ENCODE measurements around the gene SNX33.

The SNX33 gene

DNA sequence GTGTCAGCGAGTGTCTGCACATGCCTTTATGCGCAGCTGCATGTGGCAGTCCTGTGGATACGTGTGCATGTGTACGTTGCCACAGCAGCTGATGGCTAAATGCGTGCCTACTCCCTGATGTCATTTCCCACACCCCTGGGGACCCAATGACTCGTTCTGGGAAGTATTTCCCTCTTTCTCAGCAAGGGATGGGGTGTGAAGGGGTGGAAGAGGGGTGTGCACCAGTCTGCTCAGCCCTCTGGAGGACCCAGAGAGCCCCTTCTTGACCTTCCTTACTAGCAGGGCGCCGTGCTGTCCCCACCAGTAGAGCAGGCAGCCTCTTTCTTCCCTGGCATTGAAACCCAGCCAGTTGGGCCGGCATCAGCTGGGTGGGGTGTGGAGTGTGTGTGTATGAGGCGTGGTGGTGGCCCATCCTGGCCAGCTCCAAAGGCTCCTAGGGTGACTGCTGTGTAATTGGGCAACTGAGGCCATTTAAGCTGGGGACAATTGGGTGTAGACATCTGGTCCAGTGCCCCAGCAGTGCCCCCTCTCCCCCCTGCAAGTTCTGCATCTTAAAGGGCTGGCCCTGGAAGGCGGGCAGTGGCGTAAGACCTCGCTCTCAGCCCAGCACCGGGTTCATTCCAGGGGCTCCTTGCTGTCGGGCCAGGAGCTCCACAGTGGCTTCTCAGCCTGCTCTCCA, 19.2 kb downstream of the SNX33 start:
- H3K9ac ChIP-seq (ENCODE audit: low read length), result no peak overlapping the region
- H3K27ac ChIP-seq (ENCODE audit: low read depth, low read length), result no peak overlapping the region
- H3K4me3 ChIP-seq (ENCODE audit: low read depth, low read length), result no peak overlapping the region
- H3K27me3 ChIP-seq (ENCODE audit: control insufficient read depth, insufficient read depth, low read length), result no peaks in the 10 kb centered on the region
- H3K36me3 ChIP-seq (ENCODE audit: control insufficient read depth, insufficient read depth, low read length), result no peaks in the 10 kb centered on the region; the same call in 1 of the 2 replicates
- H3K9me3 ChIP-seq (ENCODE audit: control insufficient read depth, insufficient read depth, low read depth, low read length), result no peaks in the 10 kb centered on the region
- H3K4me1 ChIP-seq (ENCODE audit: control insufficient read depth, insufficient read depth, low read length), result peaks cover 6% of the 10 kb centered on the region

- Histone ChIP-seq H3K9ac (ENCODE audit: low read length) (no peak overlapping the region), H3K27ac (ENCODE audit: low read depth, low read length) (no peak overlapping the region), H3K27me3 (ENCODE audit: control insufficient read depth, insufficient read depth, low read length) (no peaks in the 10 kb centered on the region), H3K4me1 (ENCODE audit: control insufficient read depth, insufficient read depth, low read length) (peaks cover 26% of the 10 kb centered on the region), H3K9me3 (ENCODE audit: control insufficient read depth, insufficient read depth, low read depth, low read length) (no peaks in the 10 kb centered on the region), H3K4me3 (ENCODE audit: low read depth, low read length) (no peak overlapping the region), H3K36me3 (ENCODE audit: control insufficient read depth, insufficient read depth, low read length) (no peaks in the 10 kb centered on the region)
Observed at GRCh38 chr15:75669191-75669878, 21.6 kb downstream of the SNX33 start.

- no peak overlapping the region for H3K27ac ChIP-seq (ENCODE audit: low read depth, low read length)
- no peaks in the 10 kb centered on the region for H3K9me3 ChIP-seq (ENCODE audit: control insufficient read depth, insufficient read depth, low read depth, low read length)
- H3K9ac ChIP-seq (ENCODE audit: low read length), result no peak overlapping the region
Observed at GRCh38 chr15:75669879-75670212, 22.1 kb downstream of the SNX33 start.

DNA sequence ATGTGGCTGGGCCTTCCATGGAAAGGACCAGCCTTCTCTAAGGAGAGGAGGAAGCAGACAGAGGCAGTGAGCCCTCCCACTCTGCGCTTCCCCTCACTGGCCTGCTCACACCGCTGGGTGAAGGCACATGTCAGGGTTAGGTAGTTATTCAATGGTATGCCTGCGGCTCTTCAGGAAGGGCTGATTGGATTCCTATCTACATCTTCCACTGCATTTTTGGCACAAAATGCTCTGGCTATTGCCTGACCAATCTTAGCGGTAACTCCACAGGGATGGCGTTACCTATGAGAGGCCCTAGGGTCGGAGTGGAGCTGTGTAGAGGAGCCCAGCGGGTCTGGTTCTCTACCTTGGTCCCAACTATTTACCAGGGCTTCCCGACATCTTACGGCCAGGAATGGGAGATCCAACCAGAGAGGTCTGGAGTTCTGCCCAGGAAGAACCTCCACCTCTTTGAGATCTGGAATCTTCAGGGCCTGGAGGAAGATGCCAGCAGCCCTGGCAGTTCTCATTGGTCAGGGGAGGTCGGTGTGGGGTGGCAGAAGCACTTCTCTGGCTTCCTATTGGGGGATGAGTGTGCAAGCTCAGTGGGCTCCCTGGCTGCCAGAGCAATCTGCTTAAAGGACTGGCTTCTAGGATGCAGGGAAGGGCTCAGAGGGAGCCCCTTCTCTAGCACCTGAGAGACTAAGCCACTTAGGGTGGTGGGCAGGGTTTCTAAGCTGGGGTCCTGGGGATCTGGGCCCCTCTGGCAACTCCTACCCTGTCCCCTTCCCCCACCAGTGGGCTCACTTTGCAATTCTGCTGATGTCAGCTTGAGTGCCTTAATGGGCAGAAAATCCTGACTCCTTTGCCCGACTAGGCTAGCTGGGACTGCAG, 24.3 kb downstream of the SNX33 start:
- H3K9me3 ChIP-seq (ENCODE audit: control insufficient read depth, insufficient read depth, low read depth, low read length), result no peaks in the 10 kb centered on the region
- peak overlapping the region; percentile 20; the same call in 1 of the 2 replicates for H3K4me3 ChIP-seq (ENCODE audit: low read depth, low read length)
- peak overlapping the region; percentile 66 for H3K9ac ChIP-seq (ENCODE audit: low read length)
- peak overlapping the region; percentile 46; the same call in 1 of the 2 replicates for H3K27ac ChIP-seq (ENCODE audit: low read depth, low read length)
- H3K36me3 ChIP-seq (ENCODE audit: control insufficient read depth, insufficient read depth, low read length), result no peaks in the 10 kb centered on the region
- H3K27me3 ChIP-seq (ENCODE audit: control insufficient read depth, insufficient read depth, low read length), result no peaks in the 10 kb centered on the region
- peaks cover 26% of the 10 kb centered on the region for H3K4me1 ChIP-seq (ENCODE audit: control insufficient read depth, insufficient read depth, low read length)

More at GRCh38 chr15:75669879-75670212, 22.1 kb downstream of the SNX33 start:
- Histone ChIP-seq H3K4me3 (ENCODE audit: low read depth, low read length) (no peak overlapping the region), H3K27me3 (ENCODE audit: control insufficient read depth, insufficient read depth, low read length) (no peaks in the 10 kb centered on the region), H3K36me3 (ENCODE audit: control insufficient read depth, insufficient read depth, low read length) (no peaks in the 10 kb centered on the region), H3K4me1 (ENCODE audit: control insufficient read depth, insufficient read depth, low read length) (peaks cover 26% of the 10 kb centered on the region)

DNA sequence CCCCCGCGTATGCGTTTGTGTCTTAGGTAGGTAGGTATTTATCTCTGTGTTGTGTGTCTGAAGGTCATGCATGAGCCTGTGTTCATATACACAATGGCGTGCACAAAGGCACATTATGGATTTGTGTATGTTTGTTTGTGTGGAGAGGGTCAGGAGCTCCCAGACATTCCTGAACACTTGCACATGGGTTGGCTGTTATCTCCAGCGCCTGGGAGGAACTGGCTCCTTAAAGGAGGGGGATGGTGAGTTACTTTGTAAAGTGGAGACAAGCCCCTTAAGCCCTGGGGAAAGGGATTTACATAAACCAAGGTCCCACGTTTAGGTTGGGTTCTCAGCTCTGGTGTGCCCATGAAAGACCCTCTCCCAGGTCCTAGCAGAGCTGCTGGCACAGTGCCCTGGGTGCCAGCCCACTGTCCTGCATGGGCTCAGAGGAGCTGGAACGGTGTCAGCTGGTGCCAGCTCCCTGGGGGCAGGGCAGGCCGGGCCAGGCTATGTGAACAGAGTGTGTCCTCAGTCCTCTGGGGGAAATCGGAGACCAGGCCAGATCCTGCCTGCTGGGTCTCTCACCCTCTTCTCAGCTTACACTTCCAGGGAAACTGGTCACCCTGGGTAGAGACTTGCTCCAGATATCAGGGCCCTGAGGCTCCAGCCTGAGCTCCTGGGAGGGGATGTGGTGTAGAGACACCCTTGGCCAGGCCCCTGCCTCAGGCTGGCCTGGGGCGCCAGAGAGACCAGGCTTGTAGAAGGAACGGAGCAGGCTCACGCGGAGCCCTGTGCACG, 25.1 kb downstream of the SNX33 start:
- Histone ChIP-seq H3K4me3 (ENCODE audit: low read depth, low read length) (peak overlapping the region; percentile 20; the same call in 1 of the 2 replicates), H3K9ac (ENCODE audit: low read length) (peak overlapping the region; percentile 66), H3K4me1 (ENCODE audit: control insufficient read depth, insufficient read depth, low read length) (peaks cover 26% of the 10 kb centered on the region), H3K27ac (ENCODE audit: low read depth, low read length) (peak overlapping the region; percentile 46; the same call in 1 of the 2 replicates), H3K36me3 (ENCODE audit: control insufficient read depth, insufficient read depth, low read length) (no peaks in the 10 kb centered on the region), H3K27me3 (ENCODE audit: control insufficient read depth, insufficient read depth, low read length) (no peaks in the 10 kb centered on the region), H3K9me3 (ENCODE audit: control insufficient read depth, insufficient read depth, low read depth, low read length) (no peaks in the 10 kb centered on the region)

DNA sequence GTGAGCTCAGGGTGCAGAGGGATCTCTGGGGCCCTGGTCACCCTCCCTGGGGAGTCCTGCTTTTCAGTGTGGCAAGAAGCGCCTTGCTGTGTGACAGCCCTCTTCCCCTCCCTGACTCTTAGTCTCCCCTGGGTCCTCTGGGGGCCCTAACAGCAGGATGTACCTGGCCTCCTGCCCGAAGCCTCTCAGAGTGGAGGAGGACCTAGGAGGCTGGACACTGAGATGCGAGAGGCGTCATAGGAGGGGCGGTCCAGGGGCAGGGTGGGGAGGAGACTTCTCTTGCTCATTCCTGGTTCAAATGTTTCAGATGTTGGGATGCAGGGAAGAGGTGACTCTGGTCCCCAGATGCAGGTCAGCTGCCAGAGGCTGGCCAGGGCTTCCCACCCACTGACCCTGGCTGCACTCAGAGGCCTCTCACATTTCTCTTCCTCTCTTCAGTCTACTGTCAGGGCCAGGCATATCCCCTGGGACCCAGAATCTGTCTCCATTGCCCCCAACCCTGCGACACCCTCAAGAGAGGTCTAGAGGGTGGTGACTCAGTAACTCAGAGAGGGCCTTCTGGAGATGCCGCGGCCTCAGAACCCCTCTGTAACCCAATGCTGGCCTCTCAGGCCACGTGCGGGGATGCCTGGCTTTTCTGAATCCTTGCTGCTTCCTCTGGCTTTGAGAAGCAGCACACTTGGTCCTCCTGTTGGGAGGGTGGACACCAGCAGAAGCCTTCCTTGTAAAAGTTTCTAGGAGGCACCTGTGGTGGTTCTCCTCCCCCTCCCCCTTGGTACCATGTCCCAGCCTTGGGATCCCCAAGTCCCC, 25.9 kb downstream of the SNX33 start:
- Histone ChIP-seq H3K36me3 (ENCODE audit: control insufficient read depth, insufficient read depth, low read length) (no peaks in the 10 kb centered on the region), H3K9ac (ENCODE audit: low read length) (peak overlapping the region; percentile 66), H3K4me1 (ENCODE audit: control insufficient read depth, insufficient read depth, low read length) (peaks cover 26% of the 10 kb centered on the region), H3K9me3 (ENCODE audit: control insufficient read depth, insufficient read depth, low read depth, low read length) (no peaks in the 10 kb centered on the region), H3K27ac (ENCODE audit: low read depth, low read length) (peak overlapping the region; percentile 46; the same call in 1 of the 2 replicates), H3K4me3 (ENCODE audit: low read depth, low read length) (no peak overlapping the region), H3K27me3 (ENCODE audit: control insufficient read depth, insufficient read depth, low read length) (no peaks in the 10 kb centered on the region)

- no peaks in the 10 kb centered on the region for H3K36me3 ChIP-seq (ENCODE audit: control insufficient read depth, insufficient read depth, low read length)
- no peak overlapping the region for H3K9ac ChIP-seq (ENCODE audit: low read length)
- peaks cover 26% of the 10 kb centered on the region for H3K4me1 ChIP-seq (ENCODE audit: control insufficient read depth, insufficient read depth, low read length)
- H3K27ac ChIP-seq (ENCODE audit: low read depth, low read length), result no peak overlapping the region
- no peaks in the 10 kb centered on the region for H3K9me3 ChIP-seq (ENCODE audit: control insufficient read depth, insufficient read depth, low read depth, low read length)
- H3K4me3 ChIP-seq (ENCODE audit: low read depth, low read length), result no peak overlapping the region
- H3K27me3 ChIP-seq (ENCODE audit: control insufficient read depth, insufficient read depth, low read length), result no peaks in the 10 kb centered on the region
Observed at GRCh38 chr15:75674366-75674765, 26.7 kb downstream of the SNX33 start.

DNA sequence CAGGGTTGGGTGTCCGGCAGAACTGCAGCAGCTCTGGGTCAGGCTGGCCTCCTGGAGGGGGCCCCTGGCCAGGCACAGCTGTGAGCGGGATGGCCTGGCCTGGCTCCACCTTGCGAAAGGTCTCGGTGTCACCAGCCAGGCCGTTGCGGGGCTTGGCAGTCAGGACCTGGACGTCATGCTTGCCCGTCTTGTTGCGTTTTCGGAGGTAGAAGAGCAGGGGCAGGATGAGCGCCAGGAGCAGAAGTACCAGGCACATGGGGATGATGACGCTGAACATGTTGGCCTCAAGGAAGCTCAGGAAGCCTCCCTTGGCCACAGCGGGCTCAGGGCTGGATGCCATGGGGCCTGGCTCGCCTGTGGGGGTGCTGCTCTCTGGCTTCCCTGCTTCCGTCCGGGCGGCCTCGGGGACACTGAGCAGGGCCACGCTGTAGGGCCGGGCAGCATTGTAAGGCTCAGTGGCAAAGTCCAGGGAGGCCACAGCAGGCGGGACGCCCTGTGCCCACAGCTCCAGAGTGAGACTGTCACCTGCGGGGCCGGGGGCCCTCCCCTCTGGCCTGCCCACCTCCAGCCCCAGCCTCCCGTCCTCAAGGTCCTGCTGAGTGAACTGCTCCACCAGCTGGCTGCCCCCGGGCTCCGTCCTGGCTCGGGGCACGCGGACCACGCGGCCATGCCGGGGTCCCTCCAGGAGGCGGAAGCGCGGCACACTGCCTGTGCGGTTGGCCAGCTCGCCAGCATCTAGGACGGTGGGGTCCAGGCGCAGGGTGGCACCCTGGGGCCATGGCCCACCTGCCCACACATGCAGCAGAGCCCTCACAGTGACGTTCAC, 28.1 kb downstream of the SNX33 start:
- Histone ChIP-seq H3K4me1 (ENCODE audit: control insufficient read depth, insufficient read depth, low read length) (peaks cover 31% of the 10 kb centered on the region), H3K9me3 (ENCODE audit: control insufficient read depth, insufficient read depth, low read depth, low read length) (no peaks in the 10 kb centered on the region), H3K27ac (ENCODE audit: low read depth, low read length) (no peak overlapping the region), H3K4me3 (ENCODE audit: low read depth, low read length) (no peak overlapping the region), H3K27me3 (ENCODE audit: control insufficient read depth, insufficient read depth, low read length) (no peaks in the 10 kb centered on the region), H3K9ac (ENCODE audit: low read length) (no peak overlapping the region), H3K36me3 (ENCODE audit: control insufficient read depth, insufficient read depth, low read length) (no peaks in the 10 kb centered on the region)

- Histone ChIP-seq H3K4me3 (ENCODE audit: low read depth, low read length) (no peak overlapping the region), H3K36me3 (ENCODE audit: control insufficient read depth, insufficient read depth, low read length) (no peaks in the 10 kb centered on the region), H3K9ac (ENCODE audit: low read length) (no peak overlapping the region), H3K27ac (ENCODE audit: low read depth, low read length) (no peak overlapping the region), H3K9me3 (ENCODE audit: control insufficient read depth, insufficient read depth, low read depth, low read length) (no peaks in the 10 kb centered on the region), H3K27me3 (ENCODE audit: control insufficient read depth, insufficient read depth, low read length) (no peaks in the 10 kb centered on the region), H3K4me1 (ENCODE audit: control insufficient read depth, insufficient read depth, low read length) (peaks cover 26% of the 10 kb centered on the region)
Observed at GRCh38 chr15:75676688-75677464, 29.2 kb downstream of the SNX33 start.
